ENCODE measurements around the gene MYO15A. TPM values are rescaled to one million over a fixed set of nuclear protein-coding genes. Genes with fewer than 3 reads are reported as not detected.

The MYO15A gene
- total and polyA plus RNA-seq, 2 experiments from 2014 or later = 1.0 to 2.2 TPM

DNA sequence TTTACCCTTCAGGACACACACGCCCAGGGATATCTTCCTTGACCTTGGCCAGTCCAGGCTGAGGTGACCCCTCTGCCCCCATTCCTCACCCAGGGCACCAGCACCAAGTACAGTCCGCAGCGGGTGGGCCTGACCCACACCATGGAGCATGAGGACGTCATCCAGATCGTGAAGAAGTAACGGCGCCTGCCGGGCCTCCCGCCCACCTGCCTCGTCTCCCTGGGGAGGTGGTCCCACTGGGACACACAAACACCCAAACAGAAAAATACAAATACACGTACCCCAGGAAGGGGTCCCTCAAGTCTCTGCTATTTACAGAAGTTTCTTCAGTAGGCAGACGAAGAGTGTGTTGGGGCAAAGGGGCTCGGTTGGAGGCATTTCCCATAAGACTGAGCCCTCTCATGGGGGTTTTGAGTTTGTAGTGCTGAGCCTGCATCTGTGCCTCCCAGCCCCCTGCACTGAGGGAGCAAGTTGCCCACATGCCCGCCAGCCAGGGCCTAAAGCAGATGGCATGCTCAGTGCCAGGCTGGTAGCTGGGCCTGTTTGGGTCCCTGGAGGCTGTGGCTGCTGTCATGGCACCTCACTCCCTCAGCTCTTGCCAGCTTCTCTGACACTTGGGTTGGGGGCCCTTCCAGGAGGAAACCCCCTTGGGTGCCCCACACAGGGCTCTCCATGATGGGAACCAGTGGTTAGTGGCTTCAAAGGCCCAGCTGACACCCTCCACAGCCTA is 1.3 kb upstream of the MYO15A start:
- Histone ChIP-seq H3K79me2 (replicated peaks; ENCODE audit: insufficient read depth) (no peaks in the 10 kb centered on the region), H4K20me1 (replicated peaks; ENCODE audit: insufficient read depth) (no peaks in the 10 kb centered on the region; the same call in 1 of the 2 replicates)

More for the DNA sequence above, 1.3 kb upstream of the MYO15A start:
- Histone ChIP-seq H3K4me3 (no peak overlapping the region), H3F3A (replicated peaks; ENCODE audit: low read depth) (no peaks in the 10 kb centered on the region), H3K27me3 (ENCODE audit: insufficient read depth) (no peaks in the 10 kb centered on the region), H3K27ac (ENCODE audit: low read depth) (no peak overlapping the region), H3K36me3 (ENCODE audit: insufficient read depth) (no peaks in the 10 kb centered on the region), H3K9me2 (ENCODE audit: insufficient read depth) (no peaks in the 10 kb centered on the region), H3K4me1 (ENCODE audit: insufficient read depth) (no peaks in the 10 kb centered on the region), H2AFZ (no peak overlapping the region), H3K4me2 (no peak overlapping the region)
- TF ChIP-seq ZNF462 (CRISPR knock-in tag; IDR thresholded peaks at IDR 0.05) = no peak
- no peak for TF ChIP-seq POLR2AphosphoS5 (IDR thresholded peaks at IDR 0.05; ENCODE audit: low read depth)
- TF ChIP-seq EZH2phosphoT487 (IDR thresholded peaks at IDR 0.05; ENCODE audit: unreplicated experiment) = no peak
- TF ChIP-seq JUNB (IDR thresholded peaks at IDR 0.05; ENCODE audit: unreplicated experiment) = no peak
- no peak for TF ChIP-seq CREB1 (CRISPR knock-in tag; IDR thresholded peaks at IDR 0.05; ENCODE audit: low read depth)
- TF ChIP-seq EZH2 (IDR thresholded peaks at IDR 0.05; ENCODE audit: low read depth, unreplicated experiment) = no peak
- TF ChIP-seq NANOG (IDR thresholded peaks at IDR 0.05; ENCODE audit: borderline replicate concordance) = no peak
- TF ChIP-seq STAT1 (IDR thresholded peaks at IDR 0.05; ENCODE audit: unreplicated experiment) = no peak
- Mint-ChIP-seq H3K36me3 (ENCODE audit: low read depth) (peaks cover 6% of the 10 kb centered on the region), H3K27me3 (ENCODE audit: insufficient read depth, low read depth, poor library complexity) (peaks cover 4% of the 10 kb centered on the region), H3K4me1 (peaks cover 4% of the 10 kb centered on the region; the same call in 2 of the 3 replicates), H3K9me3 (no peaks in the 10 kb centered on the region), H3K4me3 (no peak overlapping the region), H3K27ac (no peak overlapping the region)
- ATAC-seq (no peak), DNase-seq (ENCODE audit: low spot score) (no peak)

Data from GM23338 (cell line).